RWPE2 (cell line): ENCODE results near the gene NR1I2.

ENCODE experiments used
- ATAC-seq: fragments of 200-7000 bp; cut with Tn5 transposase; 3 replicates; pipeline ENCODE4 v1.9.1; 2021; ENCODE audit warnings: low read depth
- DNase-seq: peaks from one replicate; pipeline ENCODE4 v3.0.0-alpha.2; 2020; ENCODE audit warnings: low spot score
- H3K27ac ChIP-seq: fragments of 450-650 bp; 2 replicates; pipeline ENCODE4 v1.5.1; 2017; ENCODE audit warnings: mild to moderate bottlenecking; ENCODE audit not compliant: poor library complexity, severe bottlenecking
- H3K27me3 ChIP-seq: fragments of 250-450 bp; sonication (Bioruptor Pico); 2 replicates; pipeline ENCODE4 v1.5.1; 2021; ENCODE audit warnings: mild to moderate bottlenecking, moderate library complexity; ENCODE audit not compliant: insufficient read depth, poor library complexity, severe bottlenecking
- H3K36me3 ChIP-seq: fragments of 250-450 bp; sonication (Bioruptor Pico); 2 replicates; pipeline ENCODE4 v1.5.1; 2020; ENCODE audit warnings: low read depth, mild to moderate bottlenecking, moderate library complexity
- H3K4me1 ChIP-seq: fragments of 250-450 bp; sonication (Bioruptor Pico); 2 replicates; pipeline ENCODE4 v1.5.1; 2021; ENCODE audit warnings: mild to moderate bottlenecking, moderate library complexity; ENCODE audit not compliant: insufficient read depth, poor library complexity, severe bottlenecking
- H3K4me3 ChIP-seq: fragments of 250-450 bp; sonication (Bioruptor Pico); 2 replicates; pipeline ENCODE4 v1.5.1; 2021; ENCODE audit warnings: mild to moderate bottlenecking, moderate library complexity; ENCODE audit not compliant: severe bottlenecking
- H3K9me3 ChIP-seq: fragments of 250-450 bp; sonication (Bioruptor Pico); 2 replicates; pipeline ENCODE4 v1.5.1; 2021; ENCODE audit warnings: mild to moderate bottlenecking, moderate library complexity; ENCODE audit not compliant: severe bottlenecking
- CTCF ChIP-seq: fragments of 450-650 bp; IDR thresholded peaks from one replicate; pipeline ENCODE4 v1.5.1; 2017; ENCODE audit warnings: mild to moderate bottlenecking, moderate library complexity; ENCODE audit not compliant: poor library complexity, severe bottlenecking

NR1I2 gene

GRCh38 chr3:119818937-119819336 is 37.0 kb downstream of the NR1I2 start:
- TF ChIP-seq CTCF, result no peak
- Histone ChIP-seq H3K4me1 (no peaks in the 10 kb centered on the region), H3K4me3 (no peak overlapping the region), H3K27me3 (no peaks in the 10 kb centered on the region), H3K36me3 (no peaks in the 10 kb centered on the region; the same call in 1 of the 2 replicates), H3K9me3 (no peaks in the 10 kb centered on the region), H3K27ac (no peak overlapping the region)
- ATAC-seq (no peak), DNase-seq (no peak)

- no peak overlapping the region for H3K27ac ChIP-seq
- no peaks in the 10 kb centered on the region for H3K9me3 ChIP-seq
- H3K4me1 ChIP-seq, result no peaks in the 10 kb centered on the region
- H3K36me3 ChIP-seq, result no peaks in the 10 kb centered on the region; the same call in none of the 2 replicates
- peak; percentile 46 for ATAC-seq
- DNase-seq, result no peak
- H3K4me3 ChIP-seq, result no peak overlapping the region
- TF ChIP-seq CTCF, result no peak
- no peaks in the 10 kb centered on the region for H3K27me3 ChIP-seq
Measured at GRCh38 chr3:119819806-119820205, 37.9 kb downstream of the NR1I2 start.

- Histone ChIP-seq H3K9me3 (no peaks in the 10 kb centered on the region), H3K36me3 (peaks cover 39% of the 10 kb centered on the region), H3K4me1 (no peaks in the 10 kb centered on the region), H3K27ac (no peak overlapping the region), H3K4me3 (no peak overlapping the region), H3K27me3 (no peaks in the 10 kb centered on the region)
- DNase-seq (no peak), ATAC-seq (no peak)
- no peak for TF ChIP-seq CTCF
Measured at GRCh38 chr3:119825820-119826219, 43.9 kb downstream of the NR1I2 start.

- H3K36me3 ChIP-seq, result peaks cover 43% of the 10 kb centered on the region
- no peaks in the 10 kb centered on the region for H3K4me1 ChIP-seq
- no peak overlapping the region for H3K4me3 ChIP-seq
- DNase-seq (no peak), ATAC-seq (no peak)
- H3K9me3 ChIP-seq, result no peaks in the 10 kb centered on the region
- H3K27ac ChIP-seq, result no peak overlapping the region
- TF ChIP-seq CTCF, result no peak
- H3K27me3 ChIP-seq, result no peaks in the 10 kb centered on the region
Measured at GRCh38 chr3:119826711-119827608, 45.1 kb downstream of the NR1I2 start.

- H3K36me3 ChIP-seq, result peaks cover 61% of the 10 kb centered on the region
- no peaks in the 10 kb centered on the region for H3K27me3 ChIP-seq
- no peaks in the 10 kb centered on the region for H3K4me1 ChIP-seq
- no peaks in the 10 kb centered on the region for H3K9me3 ChIP-seq
- no peak overlapping the region for H3K27ac ChIP-seq
- H3K4me3 ChIP-seq, result no peak overlapping the region
- DNase-seq (no peak), ATAC-seq (no peak)
- no peak for TF ChIP-seq CTCF
Measured at GRCh38 chr3:119829420-119829819, 47.5 kb downstream of the NR1I2 start.
